Memory B cell (primary cell): ENCODE results near the gene GRM4.

Experiments
- ATAC-seq: fragments of 150-1000 bp; cut with Tn5 transposase; 2 replicates; pipeline ENCODE4 v1.10.0; 2021; ENCODE audit warnings: low read depth, mild to moderate bottlenecking, moderate library complexity
- DNase-seq, 2 donors: peaks; one replicate each; pipeline ENCODE4 v3.0.0; 2022; ENCODE audit warnings: low spot score in 2 of 2
- H3K27ac Mint-ChIP-seq: one replicate; pipeline ENCODE4 v1.8.0; 2022; ENCODE audit warnings: mild to moderate bottlenecking, moderate library complexity, mixed read lengths
- H3K27me3 Mint-ChIP-seq: one replicate; pipeline ENCODE4 v1.8.0; 2022; ENCODE audit warnings: mixed read lengths
- H3K36me3 Mint-ChIP-seq: one replicate; pipeline ENCODE4 v1.8.0; 2022; ENCODE audit warnings: mild to moderate bottlenecking, mixed read lengths
- H3K4me1 Mint-ChIP-seq: one replicate; pipeline ENCODE4 v1.8.0; 2022; ENCODE audit warnings: mixed read lengths
- H3K4me3 Mint-ChIP-seq: one replicate; pipeline ENCODE4 v1.8.0; 2022; ENCODE audit warnings: mild to moderate bottlenecking, moderate library complexity, mixed read lengths
- H3K9me3 Mint-ChIP-seq: one replicate; pipeline ENCODE4 v1.8.0; 2022; ENCODE audit warnings: mixed read lengths

Gene GRM4

DNA sequence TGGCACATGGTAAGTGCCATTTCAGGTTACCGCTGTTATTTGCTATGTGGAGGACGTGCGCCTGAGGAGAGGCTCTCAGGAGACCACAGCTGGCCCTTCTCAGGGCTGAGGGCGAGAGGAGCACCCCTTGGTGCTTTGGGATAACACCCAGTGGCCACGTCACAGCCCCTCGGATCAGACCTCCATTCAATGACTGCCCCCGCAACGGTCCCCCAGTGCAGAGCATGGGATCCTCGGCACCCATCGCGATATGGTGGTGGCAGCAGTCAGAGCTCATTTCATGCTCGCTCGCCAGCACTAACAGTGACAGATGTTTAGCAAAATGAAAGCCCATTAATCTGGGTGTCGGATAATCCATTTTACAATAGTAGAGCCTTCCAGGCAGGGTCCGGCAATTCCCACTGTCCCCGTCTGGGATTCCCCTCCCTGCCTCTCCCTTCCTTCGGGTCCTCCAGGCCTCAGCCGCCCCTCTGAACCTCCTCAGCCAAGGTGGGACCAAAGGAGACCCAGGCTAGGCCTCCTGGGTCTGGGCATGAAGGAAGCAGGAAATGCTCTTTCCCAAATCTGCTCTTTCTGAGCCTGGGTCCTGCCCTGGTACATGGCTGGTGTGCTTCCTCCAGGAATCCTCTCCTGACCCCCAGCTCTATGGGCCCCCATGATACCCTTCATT, 117.1 kb downstream of the GRM4 start:
- H3K4me3 Mint-ChIP-seq: no peak overlapping the region
- no peaks in the 10 kb centered on the region for H3K9me3 Mint-ChIP-seq
- H3K27ac Mint-ChIP-seq: no peak overlapping the region
- H3K36me3 Mint-ChIP-seq: no peaks in the 10 kb centered on the region
- DNase-seq (no peak), ATAC-seq (no peak)
- peaks cover 7% of the 10 kb centered on the region for H3K27me3 Mint-ChIP-seq
- H3K4me1 Mint-ChIP-seq: peaks cover 9% of the 10 kb centered on the region

DNA sequence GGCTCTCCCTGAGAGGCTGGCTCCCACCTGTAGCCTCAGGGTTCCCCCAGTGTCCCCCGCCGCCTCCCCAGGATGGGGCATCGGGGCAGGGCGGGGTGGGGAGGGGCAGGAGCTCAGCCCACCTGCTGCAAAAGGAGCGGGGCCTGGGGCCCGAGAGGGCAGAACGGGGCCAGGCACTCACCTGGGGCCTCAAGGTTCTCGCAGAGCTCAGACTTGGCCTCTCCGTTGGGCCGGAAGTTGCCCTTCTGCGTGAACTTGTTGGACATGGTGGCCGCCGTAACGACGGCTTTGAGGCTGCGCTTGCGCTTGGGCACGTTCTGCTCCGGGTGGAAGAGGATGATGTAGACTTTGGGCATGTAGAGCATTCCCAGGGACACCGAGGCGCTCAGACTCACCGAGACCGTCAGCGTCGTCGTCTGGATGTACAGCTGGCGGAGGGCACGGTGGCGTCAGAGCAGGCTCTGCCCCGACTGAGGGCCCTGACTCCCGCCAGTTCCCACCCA, 117.9 kb downstream of the GRM4 start:
- H3K27me3 Mint-ChIP-seq: peaks cover 6% of the 10 kb centered on the region
- H3K36me3 Mint-ChIP-seq: no peaks in the 10 kb centered on the region
- ATAC-seq: no peak
- DNase-seq: no peak
- no peaks in the 10 kb centered on the region for H3K9me3 Mint-ChIP-seq
- H3K4me3 Mint-ChIP-seq: no peak overlapping the region
- peaks cover 9% of the 10 kb centered on the region for H3K4me1 Mint-ChIP-seq
- H3K27ac Mint-ChIP-seq: no peak overlapping the region

DNA sequence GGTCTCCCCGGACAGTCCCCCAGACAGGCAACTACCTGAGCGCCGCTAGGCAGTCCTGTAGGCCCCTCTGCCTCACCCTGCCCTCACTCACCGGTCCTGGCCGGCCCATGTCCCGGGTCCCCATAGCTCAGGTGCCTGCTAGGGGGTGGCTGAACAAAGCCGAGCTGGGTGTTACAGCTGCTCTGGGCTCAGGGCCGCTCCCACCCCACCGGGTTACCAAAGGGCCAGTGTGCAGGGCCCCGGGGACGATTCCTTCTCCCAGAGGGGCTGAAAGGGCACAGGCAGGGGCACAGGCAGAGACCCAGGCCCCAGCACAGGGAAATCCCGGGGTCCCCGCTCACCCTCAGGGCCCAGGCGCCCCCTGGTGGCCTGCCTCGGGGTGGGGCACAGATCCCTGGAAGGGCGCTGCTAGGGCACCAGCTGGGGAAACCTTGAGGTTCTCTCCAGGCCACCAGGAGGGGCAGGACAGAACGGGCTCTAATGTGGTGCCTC, 118.4 kb downstream of the GRM4 start:
- peak; percentile 71 for ATAC-seq
- peaks cover 8% of the 10 kb centered on the region for H3K27me3 Mint-ChIP-seq
- H3K27ac Mint-ChIP-seq: no peak overlapping the region
- no peaks in the 10 kb centered on the region for H3K9me3 Mint-ChIP-seq
- H3K4me3 Mint-ChIP-seq: no peak overlapping the region
- DNase-seq: peak; percentile 52 to 68
- peaks cover 9% of the 10 kb centered on the region for H3K4me1 Mint-ChIP-seq
- no peaks in the 10 kb centered on the region for H3K36me3 Mint-ChIP-seq

DNA sequence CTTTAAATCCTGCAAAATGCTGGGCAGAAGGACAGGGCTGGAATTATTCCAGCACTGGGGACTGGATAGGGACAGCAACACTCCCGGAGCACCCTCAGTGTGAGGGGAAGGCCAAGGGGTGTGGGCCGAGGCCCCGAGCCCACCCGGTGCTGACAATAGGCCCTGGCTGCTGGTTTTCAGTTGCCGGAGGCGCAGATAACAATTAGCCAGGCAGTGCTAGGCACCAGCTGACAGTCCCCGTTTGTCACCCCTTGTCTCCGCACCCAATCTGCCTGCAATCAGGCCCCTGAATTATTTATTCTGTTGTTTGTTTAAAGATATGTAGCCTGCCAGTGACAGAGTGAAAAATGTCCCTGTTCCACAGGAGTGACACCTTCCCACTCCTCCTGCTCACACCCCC, 120.0 kb downstream of the GRM4 start:
- Mint-ChIP-seq H3K36me3 (no peaks in the 10 kb centered on the region), H3K4me3 (no peak overlapping the region), H3K27ac (no peak overlapping the region), H3K27me3 (peaks cover 10% of the 10 kb centered on the region), H3K4me1 (no peaks in the 10 kb centered on the region), H3K9me3 (no peaks in the 10 kb centered on the region)
- ATAC-seq: no peak
- DNase-seq: no peak

DNA sequence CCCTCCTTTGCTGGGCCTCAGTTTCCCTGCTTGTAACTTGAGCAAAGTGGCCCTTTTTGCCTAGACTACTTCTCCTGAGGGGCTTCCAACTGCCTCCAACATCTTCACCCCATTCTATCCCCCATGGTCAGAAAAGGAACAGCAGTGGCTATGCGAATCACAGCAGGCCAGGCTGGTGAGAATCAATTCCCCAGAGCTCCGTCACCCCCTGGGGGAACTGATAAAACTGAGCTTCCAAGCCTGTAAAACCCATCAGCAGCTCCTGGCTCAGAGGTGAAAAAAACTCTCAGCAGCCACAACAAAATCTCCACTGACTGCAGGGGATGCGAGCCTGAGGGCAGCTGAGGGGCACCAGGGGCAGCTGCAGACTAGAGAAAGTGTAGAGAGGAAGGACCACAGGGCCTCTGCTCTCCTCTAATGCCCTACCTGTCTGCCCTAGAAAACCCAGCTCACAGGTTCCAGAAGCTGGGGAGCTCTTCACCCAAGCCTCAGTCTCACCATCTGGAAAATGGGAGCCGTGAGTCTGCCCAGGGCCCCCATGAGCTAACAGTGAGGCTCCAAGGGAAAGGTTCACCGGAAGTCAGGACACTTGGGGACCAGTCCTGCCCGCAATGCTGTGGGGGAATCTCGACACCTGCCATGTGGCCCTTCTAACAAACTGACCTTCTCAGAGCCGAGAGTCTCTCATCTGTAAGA, 120.6 kb downstream of the GRM4 start:
- H3K36me3 Mint-ChIP-seq: no peaks in the 10 kb centered on the region
- H3K27ac Mint-ChIP-seq: no peak overlapping the region
- no peaks in the 10 kb centered on the region for H3K9me3 Mint-ChIP-seq
- H3K4me1 Mint-ChIP-seq: no peaks in the 10 kb centered on the region
- ATAC-seq (no peak), DNase-seq (no peak)
- H3K27me3 Mint-ChIP-seq: peaks cover 10% of the 10 kb centered on the region
- no peak overlapping the region for H3K4me3 Mint-ChIP-seq

DNA sequence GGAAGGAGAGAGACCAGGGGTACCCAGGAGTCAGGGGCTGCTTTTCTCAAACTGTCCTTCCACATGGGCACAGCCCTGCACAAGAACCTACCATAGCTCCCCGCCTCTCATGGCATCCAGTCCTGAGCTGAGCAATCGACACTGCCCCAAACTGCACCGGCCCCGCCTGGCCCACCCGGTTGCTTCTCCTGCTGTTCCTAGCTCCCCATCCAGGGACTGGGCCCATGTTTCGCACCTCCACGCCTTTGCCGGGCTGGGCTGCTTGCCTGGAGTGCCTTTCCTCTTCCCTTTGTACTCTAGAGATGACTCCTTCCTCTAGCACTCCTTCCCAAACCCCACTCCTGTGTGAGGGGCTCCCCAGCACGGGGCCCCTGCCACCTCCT, 123.0 kb downstream of the GRM4 start:
- no peak for ATAC-seq

DNA sequence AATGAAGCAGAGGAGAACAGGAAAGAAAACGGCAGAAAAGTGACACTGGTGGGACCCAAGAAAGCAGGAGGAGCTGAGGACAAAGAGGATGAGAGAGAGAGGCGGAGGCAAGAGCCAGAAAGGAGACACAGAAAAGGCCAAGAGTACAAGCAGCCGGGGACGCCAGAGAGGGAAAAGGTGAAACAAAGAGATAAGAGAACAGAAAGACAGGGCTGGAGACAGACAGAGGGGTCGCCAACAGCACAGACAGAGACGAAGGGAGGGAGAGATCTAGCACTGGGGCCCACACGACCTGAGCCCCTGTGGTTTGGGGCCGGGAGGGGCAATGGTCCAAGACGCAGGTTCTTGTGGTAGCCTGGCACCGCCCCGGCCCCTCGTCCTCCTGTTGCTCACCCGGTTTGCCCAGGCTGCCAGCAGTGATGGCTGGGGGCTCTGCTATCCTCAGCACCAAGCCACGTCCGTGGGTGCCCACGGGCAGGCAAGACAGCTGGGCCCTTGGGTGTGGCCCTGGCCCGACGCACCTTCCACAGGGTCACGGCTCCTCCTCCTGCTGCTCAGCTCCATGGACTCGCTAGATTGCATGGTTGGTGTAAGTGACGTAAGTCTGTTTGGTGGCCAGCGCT, 123.5 kb downstream of the GRM4 start:
- peaks cover 12% of the 10 kb centered on the region for H3K27me3 Mint-ChIP-seq
- no peaks in the 10 kb centered on the region for H3K9me3 Mint-ChIP-seq
- DNase-seq: no peak
- H3K36me3 Mint-ChIP-seq: no peaks in the 10 kb centered on the region
- no peak overlapping the region for H3K4me3 Mint-ChIP-seq
- ATAC-seq: no peak
- no peaks in the 10 kb centered on the region for H3K4me1 Mint-ChIP-seq
- no peak overlapping the region for H3K27ac Mint-ChIP-seq

More for the DNA sequence above, 123.0 kb downstream of the GRM4 start:
- Mint-ChIP-seq H3K27ac (no peak overlapping the region), H3K27me3 (peaks cover 12% of the 10 kb centered on the region), H3K36me3 (no peaks in the 10 kb centered on the region), H3K4me3 (no peak overlapping the region), H3K4me1 (no peaks in the 10 kb centered on the region), H3K9me3 (no peaks in the 10 kb centered on the region)
- no peak for DNase-seq

DNA sequence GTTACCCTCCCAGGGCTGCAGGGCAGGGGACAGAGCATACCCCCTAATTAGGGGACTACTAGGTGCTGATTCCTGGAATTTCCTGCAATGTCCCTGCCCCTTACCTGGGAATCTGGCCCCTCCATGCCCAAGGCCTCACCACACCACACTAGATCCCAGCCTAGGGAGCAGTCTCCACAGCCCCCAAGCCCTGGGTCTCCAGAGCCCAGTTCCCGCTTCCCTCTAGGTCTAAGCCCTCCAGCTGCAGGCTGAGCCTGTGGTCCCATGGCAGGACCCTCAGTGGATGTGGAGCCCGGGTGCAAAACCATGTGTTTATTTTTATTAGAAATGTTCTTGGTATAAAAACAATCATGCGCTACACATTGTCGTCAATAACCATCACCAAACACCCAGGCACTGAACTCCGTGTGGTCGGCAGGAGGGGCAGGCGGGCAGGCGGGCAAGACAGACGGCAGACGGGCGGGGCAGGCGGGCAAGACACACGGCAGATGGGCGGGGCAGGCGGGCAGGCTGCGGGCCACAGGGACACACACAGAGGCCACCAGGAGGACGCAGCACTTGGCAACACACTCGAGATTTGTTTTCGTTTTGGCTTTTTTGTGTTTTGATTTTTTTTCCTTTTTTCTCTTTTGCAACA, 124.2 kb downstream of the GRM4 start:
- Mint-ChIP-seq H3K27ac (no peak overlapping the region), H3K27me3 (peaks cover 12% of the 10 kb centered on the region), H3K9me3 (no peaks in the 10 kb centered on the region), H3K4me3 (no peak overlapping the region), H3K4me1 (no peaks in the 10 kb centered on the region), H3K36me3 (no peaks in the 10 kb centered on the region)
- no peak for DNase-seq
- no peak for ATAC-seq

DNA sequence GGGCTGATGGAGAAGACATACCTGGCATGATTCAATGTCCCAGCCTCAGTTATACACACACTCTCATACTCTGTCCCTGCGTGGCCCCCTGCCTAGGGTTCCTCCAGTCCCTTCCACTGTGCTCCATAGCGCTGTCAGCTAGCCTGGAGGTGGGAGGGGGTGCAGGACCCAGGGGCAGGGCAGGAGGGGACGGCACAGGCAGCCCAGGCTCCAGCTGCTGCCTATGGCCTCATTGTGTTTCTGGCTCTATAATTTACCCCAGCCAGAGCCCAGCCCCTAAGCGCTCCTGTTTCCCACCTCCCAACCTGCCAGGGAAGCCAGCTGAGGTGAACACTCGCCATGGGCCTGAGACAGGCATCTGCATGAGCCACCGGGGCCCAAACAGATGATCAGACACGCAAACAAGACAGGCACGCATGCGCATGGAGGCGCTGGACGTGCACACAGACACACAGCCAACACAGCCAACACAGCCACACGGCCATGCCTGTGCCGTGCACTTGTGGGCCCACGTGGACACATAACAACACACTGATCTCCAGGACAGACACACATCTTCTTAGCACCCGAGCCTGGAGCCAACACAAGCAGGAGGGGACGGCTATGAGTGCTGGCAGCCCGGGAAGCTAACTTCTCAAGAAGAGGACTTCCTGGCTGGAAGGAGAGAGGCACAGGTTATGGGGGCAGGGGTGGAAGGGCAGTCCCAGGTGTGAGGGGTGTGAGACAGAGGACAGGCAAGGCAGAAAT, 124.9 kb downstream of the GRM4 start:
- H3K27ac Mint-ChIP-seq: no peak overlapping the region
- ATAC-seq: no peak
- no peak overlapping the region for H3K4me3 Mint-ChIP-seq
- H3K9me3 Mint-ChIP-seq: no peaks in the 10 kb centered on the region
- H3K27me3 Mint-ChIP-seq: peaks cover 12% of the 10 kb centered on the region
- no peaks in the 10 kb centered on the region for H3K4me1 Mint-ChIP-seq
- H3K36me3 Mint-ChIP-seq: no peaks in the 10 kb centered on the region
- no peak for DNase-seq

DNA sequence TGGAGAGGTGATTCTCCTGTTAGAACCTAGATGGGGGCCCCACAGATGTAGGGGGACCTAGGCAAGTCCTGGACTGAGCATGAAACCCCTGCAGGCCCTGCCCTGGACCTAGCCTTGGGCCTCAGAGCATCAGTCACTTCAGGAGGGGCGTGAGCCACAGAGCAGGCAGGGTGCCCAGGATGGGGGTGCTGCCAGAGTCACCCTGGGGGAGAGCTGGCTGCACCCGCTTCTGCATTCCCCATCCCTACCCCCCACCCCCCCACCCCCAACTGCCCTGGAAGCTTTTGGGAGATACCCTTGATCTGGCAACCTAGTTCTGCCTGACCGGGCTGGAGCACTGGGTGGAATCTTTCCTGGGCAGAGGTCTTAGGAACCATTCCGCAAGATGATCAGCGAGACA, 125.6 kb downstream of the GRM4 start:
- DNase-seq (no peak), ATAC-seq (no peak)
- peaks cover 12% of the 10 kb centered on the region for H3K27me3 Mint-ChIP-seq
- H3K4me1 Mint-ChIP-seq: no peaks in the 10 kb centered on the region
- no peak overlapping the region for H3K27ac Mint-ChIP-seq
- no peak overlapping the region for H3K4me3 Mint-ChIP-seq
- H3K36me3 Mint-ChIP-seq: no peaks in the 10 kb centered on the region
- no peaks in the 10 kb centered on the region for H3K9me3 Mint-ChIP-seq

DNA sequence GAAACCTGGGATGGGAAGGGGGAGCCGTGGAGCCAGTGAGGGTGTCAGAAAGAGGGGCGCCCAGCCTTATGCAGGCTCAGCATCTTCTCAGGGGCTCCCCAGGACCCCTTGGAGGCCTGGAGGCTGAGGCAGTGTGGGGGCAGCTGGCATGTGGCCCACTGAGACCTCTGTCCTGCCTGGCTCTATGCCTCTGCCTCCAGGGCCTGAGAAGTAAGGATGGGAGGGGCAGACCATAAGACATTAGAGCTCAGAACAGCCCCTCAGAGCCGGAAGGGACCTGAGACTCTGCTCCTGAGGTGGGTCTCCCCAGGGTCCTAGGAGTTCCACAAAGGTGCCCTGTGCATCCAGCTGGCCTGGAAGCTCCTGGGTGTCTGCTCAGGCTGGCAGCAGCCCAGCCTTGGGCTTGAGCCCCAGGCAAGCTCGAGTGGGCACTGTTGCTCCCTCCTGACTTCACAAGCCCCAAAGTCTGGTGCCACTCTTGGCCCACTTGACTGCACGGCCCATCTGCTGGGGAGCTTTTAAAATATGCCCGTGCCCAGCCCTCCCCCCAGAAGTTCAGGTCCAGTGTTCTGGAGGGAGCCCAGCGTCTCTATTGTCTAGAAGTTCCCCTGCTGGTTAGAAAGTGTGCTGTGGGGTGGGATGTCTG, 126.8 kb downstream of the GRM4 start:
- H3K4me1 Mint-ChIP-seq: no peaks in the 10 kb centered on the region
- DNase-seq (no peak), ATAC-seq (no peak)
- no peak overlapping the region for H3K4me3 Mint-ChIP-seq
- H3K9me3 Mint-ChIP-seq: no peaks in the 10 kb centered on the region
- no peak overlapping the region for H3K27ac Mint-ChIP-seq
- no peaks in the 10 kb centered on the region for H3K36me3 Mint-ChIP-seq
- H3K27me3 Mint-ChIP-seq: peaks cover 12% of the 10 kb centered on the region

DNA sequence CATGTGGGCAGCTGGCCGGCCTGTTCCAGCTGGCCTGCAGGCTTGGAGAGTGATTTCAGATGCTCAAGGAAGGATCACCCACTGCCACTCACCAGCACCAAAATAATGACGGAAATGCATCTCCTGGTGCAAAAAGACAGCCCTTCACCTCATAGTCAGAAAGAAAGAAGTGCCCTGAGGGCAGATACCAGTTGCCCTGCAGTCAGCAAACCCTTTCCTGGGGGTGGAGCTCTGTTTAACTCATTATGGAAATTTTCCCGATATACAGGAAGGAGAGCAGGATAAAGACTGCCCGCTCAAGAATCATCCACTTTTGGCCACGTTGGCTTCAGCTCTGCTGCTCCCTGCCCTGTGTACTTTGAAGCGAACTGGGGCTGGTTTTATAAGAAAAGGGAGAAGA, 127.9 kb downstream of the GRM4 start:
- H3K36me3 Mint-ChIP-seq: no peaks in the 10 kb centered on the region
- H3K27ac Mint-ChIP-seq: no peak overlapping the region
- H3K4me3 Mint-ChIP-seq: no peak overlapping the region
- ATAC-seq: no peak
- no peaks in the 10 kb centered on the region for H3K4me1 Mint-ChIP-seq
- no peaks in the 10 kb centered on the region for H3K9me3 Mint-ChIP-seq
- H3K27me3 Mint-ChIP-seq: peaks cover 11% of the 10 kb centered on the region
- DNase-seq: no peak

DNA sequence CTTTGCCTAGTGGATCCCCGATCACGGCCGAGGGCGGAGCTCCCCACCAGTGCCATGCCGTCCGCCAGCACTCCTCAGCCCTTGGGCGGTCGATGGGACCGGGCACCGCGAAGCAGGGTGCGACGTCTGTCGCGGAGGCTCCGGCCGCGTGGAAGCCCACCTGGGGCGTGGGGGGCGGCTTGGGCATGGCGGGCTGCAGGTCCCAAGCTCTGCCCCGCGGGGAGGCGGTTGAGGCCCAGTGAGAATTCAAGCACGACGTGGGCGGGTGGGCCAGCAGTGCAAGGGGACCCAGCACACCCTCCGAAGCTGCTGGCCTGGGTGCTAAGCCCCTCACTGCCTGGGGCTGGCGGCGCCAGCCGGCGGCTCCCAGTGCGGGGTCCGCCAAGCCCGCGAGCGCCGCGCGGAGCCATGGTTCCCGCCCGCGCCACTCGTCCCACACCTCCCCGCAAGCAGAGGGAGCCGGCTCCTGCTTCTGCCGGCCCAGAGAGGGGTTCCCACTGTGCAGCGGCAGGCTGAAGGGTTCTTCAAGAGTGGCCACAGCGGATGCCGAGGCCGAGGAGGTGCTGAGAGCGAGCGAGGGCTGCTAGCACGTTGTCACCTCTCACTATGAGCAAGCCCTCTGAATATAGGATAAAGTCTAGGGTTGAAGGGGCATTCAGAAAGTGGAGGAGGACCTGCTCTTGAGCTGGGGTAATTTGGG, 128.6 kb downstream of the GRM4 start:
- H3K9me3 Mint-ChIP-seq: no peaks in the 10 kb centered on the region
- H3K27ac Mint-ChIP-seq: no peak overlapping the region
- peaks cover 8% of the 10 kb centered on the region for H3K27me3 Mint-ChIP-seq
- H3K4me1 Mint-ChIP-seq: no peaks in the 10 kb centered on the region
- ATAC-seq (no peak), DNase-seq (no peak)
- H3K36me3 Mint-ChIP-seq: no peaks in the 10 kb centered on the region
- no peak overlapping the region for H3K4me3 Mint-ChIP-seq
